T47D (cell line): ENCODE measurements around the gene SMARCAL1.

Source experiments
- DNase-seq, 2 experiments: peaks; one replicate each; pipeline versions ENCODE4 v3.0.0 to v3.0.0-alpha.2; 2011 to 2012; ENCODE audit warnings: low read depth in 1 of 2, low spot score in 1 of 2
- JUND ChIP-seq: IDR thresholded peaks from 2 replicates; pipeline ENCODE4 v1.6.1; 2012; ENCODE audit warnings: low read depth
- in situ Hi-C: cut with HindIII; loops from 2 replicates; pipeline ENCODE4 v1.10.0; 2016; ENCODE audit warnings: low sequenced_read_pairs, low pct_unique_long_range_greater_than_20kb

The SMARCAL1 gene

GRCh38 chr2:216498379-216499352 is 86.4 kb downstream of the SMARCAL1 start, which contains the start of gene RPL37A:
Gene RPL37A, plus strand, starts transcription at chr2:216498844. Its CDS starts 31 bp downstream, at chr2:216498875.
- peak; percentile 70 to 95 for DNase-seq
- in situ Hi-C loops = no loop called here
- no peak for TF ChIP-seq JUND

GRCh38 chr2:216499641-216500218 is 87.4 kb downstream of the SMARCAL1 start:
- TF ChIP-seq JUND = no peak
- no peak for DNase-seq
- in situ Hi-C loops = no loop called here

- DNase-seq = no peak
- TF ChIP-seq JUND = no peak
- in situ Hi-C loops = no loop called here
Observed at GRCh38 chr2:216500572-216500971, 88.3 kb downstream of the SMARCAL1 start.

GRCh38 chr2:216501854-216502253 is 89.6 kb downstream of the SMARCAL1 start:
- in situ Hi-C loops = no loop called here
- DNase-seq = no peak
- TF ChIP-seq JUND = no peak

- in situ Hi-C loops = no loop called here
- no peak for DNase-seq
- no peak for TF ChIP-seq JUND
Observed at GRCh38 chr2:216502381-216503158, 90.3 kb downstream of the SMARCAL1 start.

- no peak for TF ChIP-seq JUND
- no peak for DNase-seq
- in situ Hi-C loops = no loop called here
Observed at GRCh38 chr2:216503159-216503629, 90.9 kb downstream of the SMARCAL1 start.

- in situ Hi-C loops = no loop called here
- DNase-seq = no peak
Observed at GRCh38 chr2:216503697-216504375, 91.6 kb downstream of the SMARCAL1 start.

GRCh38 chr2:216504376-216504762 is 92.1 kb downstream of the SMARCAL1 start:
- TF ChIP-seq JUND = no peak
- DNase-seq = no peak
- in situ Hi-C loops = no loop called here

More at GRCh38 chr2:216503697-216504375, 91.6 kb downstream of the SMARCAL1 start:
- TF ChIP-seq JUND = no peak

- in situ Hi-C loops = no loop called here
- TF ChIP-seq JUND = no peak
- DNase-seq = no peak
Observed at GRCh38 chr2:216505133-216506106, 93.1 kb downstream of the SMARCAL1 start.

- no peak for TF ChIP-seq JUND
- no peak for DNase-seq
- in situ Hi-C loops = no loop called here
Observed at GRCh38 chr2:216507220-216508160, 95.2 kb downstream of the SMARCAL1 start.
